Measurements from ENCODE around the gene GJC1.

- TF ChIP-seq CTCF (conservative IDR thresholded peaks at IDR 0.05 in 1 of 2, IDR thresholded peaks at IDR 0.05 in 1 of 2; ENCODE audit: low read depth in 1 of 2, low read length in 2 of 2), result no peak
- TF ChIP-seq EZH2 (IDR thresholded peaks at IDR 0.05; ENCODE audit: low read length, missing control alignments), result no peak
Measured at GRCh38 chr17:44846206-44846605, 16.1 kb upstream of the GJC1 start.
